ENCODE measurements around the gene PXN. TPM values are rescaled to one million over a fixed set of nuclear protein-coding genes. Genes with fewer than 3 reads are reported as not detected.

The PXN gene
- total and polyA plus RNA-seq, 2 of the 13 experiments (the other 11 are each of a cell fraction or from before 2014, with no cell fraction given) = 13.6 to 14.2 TPM

DNA sequence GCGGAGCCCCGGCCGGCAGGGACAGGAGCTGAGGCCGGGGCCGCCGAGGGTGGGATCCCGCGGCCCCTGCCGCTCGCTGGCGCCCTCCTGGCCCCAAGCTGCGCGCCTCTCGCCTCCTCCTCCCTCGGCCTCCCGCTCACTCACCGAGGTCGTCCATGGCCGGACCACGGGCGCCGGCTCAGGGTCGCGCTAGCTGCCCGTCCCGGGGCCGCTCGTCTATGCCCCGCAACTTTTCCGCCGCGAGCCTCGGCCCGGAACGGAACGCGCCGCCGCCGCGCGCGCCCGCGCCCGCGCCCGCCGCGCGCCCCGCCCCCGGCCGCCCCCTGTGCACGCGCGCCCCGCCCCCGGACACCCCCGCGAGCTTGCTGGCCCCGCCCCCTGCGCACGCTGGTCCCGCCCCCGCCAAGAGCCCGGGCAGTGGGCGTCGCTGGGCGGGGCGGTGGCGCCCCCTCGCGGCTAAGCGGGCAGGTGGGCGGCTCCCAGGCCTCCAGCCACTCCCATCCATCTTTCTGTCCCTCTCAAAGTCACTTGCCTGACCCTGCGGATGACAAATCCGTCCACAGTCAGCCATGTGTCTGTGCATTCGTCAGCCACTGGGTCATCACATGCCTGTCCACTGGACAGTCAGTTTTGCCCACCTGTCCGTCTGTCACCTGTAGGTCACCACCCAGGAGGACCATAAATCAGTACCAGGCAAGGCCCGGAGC lies at the start of gene PXN (continued):
- TF ChIP-seq, protein P1, sequence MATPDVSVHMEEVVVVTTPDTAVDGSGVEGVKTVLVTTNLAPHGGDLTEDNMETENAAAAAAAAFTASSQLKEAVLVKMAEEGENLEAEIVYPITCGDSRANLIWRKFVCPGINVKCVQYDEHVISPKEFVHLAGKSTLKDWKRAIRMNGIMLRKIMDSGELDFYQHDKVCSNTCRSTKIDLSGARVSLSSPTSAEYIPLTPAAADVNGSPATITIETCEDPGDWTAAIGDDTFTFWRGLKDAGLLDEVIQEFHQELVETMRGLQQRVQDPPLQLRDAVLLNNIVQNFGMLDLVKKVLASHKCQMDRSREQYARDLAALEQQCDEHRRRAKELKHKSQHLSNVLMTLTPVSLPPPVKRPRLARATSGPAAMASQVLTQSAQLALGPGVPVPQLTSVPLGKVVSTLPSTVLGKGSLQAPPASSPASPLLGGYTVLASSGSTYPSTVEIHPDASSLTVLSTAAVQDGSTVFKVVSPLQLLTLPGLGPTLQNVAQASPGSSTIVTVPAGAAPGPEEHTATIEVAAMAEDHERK (CRISPR knock-in tag; IDR thresholded peaks at IDR 0.05; ENCODE audit: low read depth) = no peak
- no peak for TF ChIP-seq TBX3 (IDR thresholded peaks at IDR 0.05; ENCODE audit: borderline replicate concordance)
- no peak for TF ChIP-seq ZNF430 (CRISPR knock-in tag; IDR thresholded peaks at IDR 0.05)
- no peak for TF ChIP-seq ZNF577 (CRISPR knock-in tag; IDR thresholded peaks at IDR 0.05; ENCODE audit: borderline replicate concordance, low read depth)
- no peak for TF ChIP-seq GATA4 (IDR thresholded peaks at IDR 0.05; ENCODE audit: borderline replicate concordance, low read depth)
- TF ChIP-seq, protein P2, sequence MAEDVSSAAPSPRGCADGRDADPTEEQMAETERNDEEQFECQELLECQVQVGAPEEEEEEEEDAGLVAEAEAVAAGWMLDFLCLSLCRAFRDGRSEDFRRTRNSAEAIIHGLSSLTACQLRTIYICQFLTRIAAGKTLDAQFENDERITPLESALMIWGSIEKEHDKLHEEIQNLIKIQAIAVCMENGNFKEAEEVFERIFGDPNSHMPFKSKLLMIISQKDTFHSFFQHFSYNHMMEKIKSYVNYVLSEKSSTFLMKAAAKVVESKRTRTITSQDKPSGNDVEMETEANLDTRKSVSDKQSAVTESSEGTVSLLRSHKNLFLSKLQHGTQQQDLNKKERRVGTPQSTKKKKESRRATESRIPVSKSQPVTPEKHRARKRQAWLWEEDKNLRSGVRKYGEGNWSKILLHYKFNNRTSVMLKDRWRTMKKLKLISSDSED (CRISPR knock-in tag; IDR thresholded peaks at IDR 0.05) = no peak
- no peak for TF ChIP-seq ZNF143 (CRISPR knock-in tag; IDR thresholded peaks at IDR 0.05)
- no peak for TF ChIP-seq ZNF30 (CRISPR knock-in tag; IDR thresholded peaks at IDR 0.05)
- TF ChIP-seq ZNF501 (CRISPR knock-in tag; IDR thresholded peaks at IDR 0.05) = no peak
- TF ChIP-seq, protein P3, sequence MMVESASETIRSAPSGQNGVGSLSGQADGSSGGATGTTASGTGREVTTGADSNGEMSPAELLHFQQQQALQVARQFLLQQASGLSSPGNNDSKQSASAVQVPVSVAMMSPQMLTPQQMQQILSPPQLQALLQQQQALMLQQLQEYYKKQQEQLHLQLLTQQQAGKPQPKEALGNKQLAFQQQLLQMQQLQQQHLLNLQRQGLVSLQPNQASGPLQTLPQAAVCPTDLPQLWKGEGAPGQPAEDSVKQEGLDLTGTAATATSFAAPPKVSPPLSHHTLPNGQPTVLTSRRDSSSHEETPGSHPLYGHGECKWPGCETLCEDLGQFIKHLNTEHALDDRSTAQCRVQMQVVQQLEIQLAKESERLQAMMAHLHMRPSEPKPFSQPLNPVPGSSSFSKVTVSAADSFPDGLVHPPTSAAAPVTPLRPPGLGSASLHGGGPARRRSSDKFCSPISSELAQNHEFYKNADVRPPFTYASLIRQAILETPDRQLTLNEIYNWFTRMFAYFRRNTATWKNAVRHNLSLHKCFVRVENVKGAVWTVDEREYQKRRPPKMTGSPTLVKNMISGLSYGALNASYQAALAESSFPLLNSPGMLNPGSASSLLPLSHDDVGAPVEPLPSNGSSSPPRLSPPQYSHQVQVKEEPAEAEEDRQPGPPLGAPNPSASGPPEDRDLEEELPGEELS (CRISPR knock-in tag; IDR thresholded peaks at IDR 0.05) = no peak
- TF ChIP-seq IRX3 (CRISPR knock-in tag; IDR thresholded peaks at IDR 0.05; ENCODE audit: borderline replicate concordance, low read depth) = no peak
- TF ChIP-seq POLR2G (IDR thresholded peaks at IDR 0.05; ENCODE audit: low read depth, low read length) = peak; percentile 60
- TF ChIP-seq, protein P4, sequence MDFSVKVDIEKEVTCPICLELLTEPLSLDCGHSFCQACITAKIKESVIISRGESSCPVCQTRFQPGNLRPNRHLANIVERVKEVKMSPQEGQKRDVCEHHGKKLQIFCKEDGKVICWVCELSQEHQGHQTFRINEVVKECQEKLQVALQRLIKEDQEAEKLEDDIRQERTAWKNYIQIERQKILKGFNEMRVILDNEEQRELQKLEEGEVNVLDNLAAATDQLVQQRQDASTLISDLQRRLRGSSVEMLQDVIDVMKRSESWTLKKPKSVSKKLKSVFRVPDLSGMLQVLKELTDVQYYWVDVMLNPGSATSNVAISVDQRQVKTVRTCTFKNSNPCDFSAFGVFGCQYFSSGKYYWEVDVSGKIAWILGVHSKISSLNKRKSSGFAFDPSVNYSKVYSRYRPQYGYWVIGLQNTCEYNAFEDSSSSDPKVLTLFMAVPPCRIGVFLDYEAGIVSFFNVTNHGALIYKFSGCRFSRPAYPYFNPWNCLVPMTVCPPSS (IDR thresholded peaks at IDR 0.05) = no peak
- no peak for TF ChIP-seq ZNF746 (CRISPR knock-in tag; IDR thresholded peaks at IDR 0.05)
- no peak for TF ChIP-seq ZNF839 (CRISPR knock-in tag; IDR thresholded peaks at IDR 0.05; ENCODE audit: borderline replicate concordance)
- no peak for TF ChIP-seq ARID2 (CRISPR knock-in tag; IDR thresholded peaks at IDR 0.05; ENCODE audit: borderline replicate concordance)
- no peak for TF ChIP-seq NFKBIZ (CRISPR knock-in tag; IDR thresholded peaks at IDR 0.05)
- TF ChIP-seq, protein P5, sequence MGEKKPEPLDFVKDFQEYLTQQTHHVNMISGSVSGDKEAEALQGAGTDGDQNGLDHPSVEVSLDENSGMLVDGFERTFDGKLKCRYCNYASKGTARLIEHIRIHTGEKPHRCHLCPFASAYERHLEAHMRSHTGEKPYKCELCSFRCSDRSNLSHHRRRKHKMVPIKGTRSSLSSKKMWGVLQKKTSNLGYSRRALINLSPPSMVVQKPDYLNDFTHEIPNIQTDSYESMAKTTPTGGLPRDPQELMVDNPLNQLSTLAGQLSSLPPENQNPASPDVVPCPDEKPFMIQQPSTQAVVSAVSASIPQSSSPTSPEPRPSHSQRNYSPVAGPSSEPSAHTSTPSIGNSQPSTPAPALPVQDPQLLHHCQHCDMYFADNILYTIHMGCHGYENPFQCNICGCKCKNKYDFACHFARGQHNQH (CRISPR knock-in tag; IDR thresholded peaks at IDR 0.05) = no peak
- TF ChIP-seq, protein P6, sequence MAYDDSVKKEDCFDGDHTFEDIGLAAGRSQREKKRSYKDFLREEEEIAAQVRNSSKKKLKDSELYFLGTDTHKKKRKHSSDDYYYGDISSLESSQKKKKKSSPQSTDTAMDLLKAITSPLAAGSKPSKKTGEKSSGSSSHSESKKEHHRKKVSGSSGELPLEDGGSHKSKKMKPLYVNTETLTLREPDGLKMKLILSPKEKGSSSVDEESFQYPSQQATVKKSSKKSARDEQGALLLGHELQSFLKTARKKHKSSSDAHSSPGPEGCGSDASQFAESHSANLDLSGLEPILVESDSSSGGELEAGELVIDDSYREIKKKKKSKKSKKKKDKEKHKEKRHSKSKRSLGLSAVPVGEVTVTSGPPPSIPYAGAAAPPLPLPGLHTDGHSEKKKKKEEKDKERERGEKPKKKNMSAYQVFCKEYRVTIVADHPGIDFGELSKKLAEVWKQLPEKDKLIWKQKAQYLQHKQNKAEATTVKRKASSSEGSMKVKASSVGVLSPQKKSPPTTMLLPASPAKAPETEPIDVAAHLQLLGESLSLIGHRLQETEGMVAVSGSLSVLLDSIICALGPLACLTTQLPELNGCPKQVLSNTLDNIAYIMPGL (CRISPR knock-in tag; IDR thresholded peaks at IDR 0.05; ENCODE audit: borderline replicate concordance in 1 of 2, low read depth in 1 of 2) = peak; percentile 38 to 65; a peak in 3 of 4 replicates

All from HepG2 (cell line).